ENCODE measurements around the gene RADIL. TPM values are rescaled to one million over a fixed set of nuclear protein-coding genes. Genes with fewer than 3 reads are reported as not detected.
"Not testable (repeated sequence)": the region's sequence is repeated elsewhere in the genome, so short reads cannot be mapped to it uniquely, and the experiment has no call there.

Gene RADIL
- total and polyA plus RNA-seq, 8 donors: 1.2 to 21.6 (median 3.0) TPM; not detected in 1

GRCh38 chr7:4893929-4894475 lies 10.5 kb upstream of the RADIL start:
- Histone ChIP-seq H3K36me3 (no peaks in the 10 kb centered on the region), H3K27ac (no peak overlapping the region), H3K27me3 (peaks cover 0 to 6% (median 0%) of the 10 kb centered on the region in 3 donors), H3K4me1 (no peaks in the 10 kb centered on the region), H3K9me3 (peaks cover 0 to 18% (median 10%) of the 10 kb centered on the region in 4 donors), H3K4me3 (no peak overlapping the region)
- WGBS, 5 donors: 76 to 87% (median 82%) methylated on average over 8 of the region's 8 CpGs
- no peak for DNase-seq
- TF ChIP-seq POLR2A (IDR thresholded peaks at IDR 0.05) (no peak), POLR2AphosphoS5 (IDR thresholded peaks at IDR 0.05) (no peak)
- intact Hi-C loops (cut with DNase I; ENCODE audit: low total_unique reads): no loop called here

- H3K4me1 ChIP-seq; H3K27ac ChIP-seq; H3K27me3 ChIP-seq; H3K4me3 ChIP-seq; H3K36me3 ChIP-seq; DNase-seq; intact Hi-C loops (cut with DNase I; ENCODE audit: low total_unique reads): not testable (repeated sequence)
- WGBS, 5 donors: 70 to 82% (median 71%) methylated on average over 4 of the region's 4 CpGs
- H3K9me3 ChIP-seq: peaks cover 0 to 13% (median 9%) of the 10 kb centered on the region in 4 donors
Measured at GRCh38 chr7:4893188-4893587, 9.7 kb upstream of the RADIL start.

GRCh38 chr7:4891522-4891921 lies 8.0 kb upstream of the RADIL start:
- H3K27me3 ChIP-seq; intact Hi-C loops (cut with DNase I; ENCODE audit: low total_unique reads); H3K27ac ChIP-seq; H3K4me3 ChIP-seq; DNase-seq; H3K4me1 ChIP-seq; H3K36me3 ChIP-seq: not testable (repeated sequence)
- 43 to 78% (median 66%) methylated on average over 2 of the region's 2 CpGs for WGBS, 5 donors
- H3K9me3 ChIP-seq: peaks cover 0 to 13% (median 9%) of the 10 kb centered on the region in 4 donors

- TF ChIP-seq EP300 (IDR thresholded peaks at IDR 0.05) (no peak), POLR2A (IDR thresholded peaks at IDR 0.05) (no peak), CTCF (IDR thresholded peaks at IDR 0.05) (no peak), POLR2AphosphoS5 (IDR thresholded peaks at IDR 0.05) (no peak)
- peaks cover 0 to 9% (median 0%) of the 10 kb centered on the region in 3 donors for H3K27me3 ChIP-seq
- H3K27ac ChIP-seq: no peak overlapping the region
- no peaks in the 10 kb centered on the region for H3K4me1 ChIP-seq
- WGBS, 5 donors: 22 to 50% (median 30%) methylated on average over 1 of the region's 1 CpG
- DNase-seq: no peak
- no peak overlapping the region for H3K4me3 ChIP-seq
- no peaks in the 10 kb centered on the region for H3K36me3 ChIP-seq
- peaks cover 0 to 13% (median 8%) of the 10 kb centered on the region in 4 donors for H3K9me3 ChIP-seq
- intact Hi-C loops (cut with DNase I; ENCODE audit: low total_unique reads): no loop called here
Measured at GRCh38 chr7:4889682-4890081, 6.2 kb upstream of the RADIL start.

GRCh38 chr7:4888161-4888560 lies 4.6 kb upstream of the RADIL start:
- WGBS, 5 donors: 55 to 71% (median 60%) methylated on average over 3 of the region's 3 CpGs
- TF ChIP-seq POLR2AphosphoS5 (IDR thresholded peaks at IDR 0.05): no peak
- TF ChIP-seq CTCF (IDR thresholded peaks at IDR 0.05): no peak
- TF ChIP-seq POLR2A (IDR thresholded peaks at IDR 0.05): no peak
- no peak for TF ChIP-seq EP300 (IDR thresholded peaks at IDR 0.05)
- Histone ChIP-seq H3K27me3 (peaks cover 0 to 22% (median 11%) of the 10 kb centered on the region in 3 donors), H3K9me3 (no peaks in the 10 kb centered on the region), H3K27ac (no peak overlapping the region), H3K36me3 (no peaks in the 10 kb centered on the region), H3K4me1 (peaks cover 3 to 8% (median 5%) of the 10 kb centered on the region in 4 donors), H3K4me3 (no peak overlapping the region)
- no peak for DNase-seq
- intact Hi-C loops (cut with DNase I; ENCODE audit: low total_unique reads): no loop called here

GRCh38 chr7:4886671-4887070 lies 3.2 kb upstream of the RADIL start:
- TF ChIP-seq CTCF (IDR thresholded peaks at IDR 0.05) (no peak), POLR2AphosphoS5 (IDR thresholded peaks at IDR 0.05) (no peak), EP300 (IDR thresholded peaks at IDR 0.05) (no peak), POLR2A (IDR thresholded peaks at IDR 0.05) (no peak)
- 33 to 79% (median 61%) methylated on average over 1 of the region's 1 CpG for WGBS, 5 donors
- no peaks in the 10 kb centered on the region for H3K36me3 ChIP-seq
- intact Hi-C loops (cut with DNase I; ENCODE audit: low total_unique reads): no loop called here
- peaks cover 11 to 22% (median 18%) of the 10 kb centered on the region in 4 donors for H3K4me1 ChIP-seq
- H3K9me3 ChIP-seq: no peaks in the 10 kb centered on the region
- H3K4me3 ChIP-seq: no peak overlapping the region
- no peak for DNase-seq
- H3K27ac ChIP-seq: no peak overlapping the region
- H3K27me3 ChIP-seq: peaks cover 0 to 37% (median 19%) of the 10 kb centered on the region in 3 donors

Measured in stomach (tissue), 9 donors.